NT2/D1 (cell line): ENCODE results near the gene SPAG9.

Experiments
- SUZ12 ChIP-seq: IDR thresholded peaks from 2 replicates; pipeline ENCODE4 v1.6.1; 2011; ENCODE audit not compliant: insufficient read length, insufficient read depth; ENCODE audit errors: extremely low read depth
- YY1 ChIP-seq: IDR thresholded peaks from 2 replicates; pipeline ENCODE4 v1.6.1; 2011; ENCODE audit not compliant: insufficient read length, insufficient read depth
- ZNF274 ChIP-seq: IDR thresholded peaks from 2 replicates; pipeline ENCODE4 v1.6.1; 2011; ENCODE audit warnings: mild to moderate bottlenecking, low read depth, low read length

DNA sequence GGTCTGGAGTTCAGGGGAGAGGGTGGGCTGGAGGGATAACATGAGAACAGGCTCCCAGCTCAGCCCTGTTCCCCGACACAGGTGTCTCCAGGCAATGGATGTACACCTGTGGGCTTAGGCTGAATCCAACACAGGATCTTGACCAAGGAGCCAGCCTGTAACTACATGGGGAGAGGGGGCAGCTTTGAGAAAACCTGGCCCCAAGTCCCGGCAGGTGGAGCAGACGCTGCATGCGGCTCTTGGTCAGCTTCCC lies 181.2 kb downstream of the SPAG9 start:
- TF ChIP-seq YY1 (no peak), ZNF274 (no peak), SUZ12 (no peak)
